Fibroblast of lung (primary cell): ENCODE results near the gene GNB1L.

Experiments used
- CTCF ChIP-seq, 2 donors: IDR thresholded peaks in 1 of 2; conservative IDR thresholded peaks in 1 of 2; 1 replicate in 1 of 2; 2 replicates in 1 of 2; pipeline ENCODE4 v1.5.1; 2011 to 2012; ENCODE audit warnings: low read length in 2 of 2, control low read depth in 1 of 2, inconsistent platforms in 1 of 2, low read depth in 1 of 2, mild to moderate bottlenecking in 1 of 2
- EZH2 ChIP-seq: IDR thresholded peaks from 2 replicates; pipeline ENCODE4 v1.5.1; 2012; ENCODE audit warnings: low read length, control low read depth, mild to moderate bottlenecking; ENCODE audit errors: missing control alignments

GRCh38 chr22:19875531-19876313, 21.0 kb upstream of the GNB1L start:
- TF ChIP-seq CTCF (conservative IDR thresholded peaks at IDR 0.05 in 1 of 2, IDR thresholded peaks at IDR 0.05 in 1 of 2; ENCODE audit: low read depth in 1 of 2, low read length in 2 of 2) (no peak), EZH2 (no peak)
